IMR-90 (cell line): ENCODE results near the gene CELA1. TPM values are rescaled to one million over a fixed set of nuclear protein-coding genes. Genes with fewer than 3 reads are reported as not detected.

ENCODE experiments used
- ATAC-seq: fragments of 200-7000 bp; cut with Tn5 transposase; 2 replicates; pipeline ENCODE4 v1.9.1; 2020; ENCODE audit warnings: low read depth, mild to moderate bottlenecking, moderate library complexity
- BruUV-seq: library from RNA; stranded (reverse); fragments of 400-500 nt; replicated peaks from 2 replicates; lab custom pipeline; 2021; lab: Mats Ljungman, UMichigan
- CTCF ChIA-PET: fragments of 300-600 bp; formaldehyde crosslinking; extraction: SDS; loops from one replicate; lab custom pipeline; 2021; ENCODE audit warnings: antibody characterized with exemption; lab: Yijun Ruan, JAX
- POLR2A ChIA-PET: fragments of 300-600 bp; sonication (Branson Sonifier 250); formaldehyde crosslinking; loops from one replicate; lab custom pipeline; 2022; ENCODE audit warnings: antibody characterized with exemption; ENCODE audit not compliant: unreplicated experiment; lab: Charles Lee
- DNase-seq: peaks from one replicate; pipeline ENCODE4 v3.0.0; 2013
- H2AFZ ChIP-seq: replicated peaks from 2 replicates; pipeline ENCODE3; 2013; ENCODE audit warnings: low read length, mild to moderate bottlenecking; ENCODE audit not compliant: poor library complexity
- H2AK5ac ChIP-seq: 2 replicates; pipeline ENCODE4 v1.6.1; 2013; ENCODE audit warnings: low read depth, low read length, inconsistent platforms
- H2AK9ac ChIP-seq: replicated peaks from 2 replicates; pipeline ENCODE3; 2013; ENCODE audit warnings: mild to moderate bottlenecking, low read depth, low read length, moderate library complexity; ENCODE audit not compliant: poor library complexity
- H2BK120ac ChIP-seq: 2 replicates; pipeline ENCODE4 v1.6.1; 2013; ENCODE audit warnings: low read depth, low read length, inconsistent platforms
- H2BK15ac ChIP-seq: 3 replicates; pipeline ENCODE4 v1.6.1; 2013; ENCODE audit warnings: low read depth, low read length, inconsistent platforms
- H2BK20ac ChIP-seq: 2 replicates; pipeline ENCODE4 v1.6.1; 2013; ENCODE audit warnings: low read depth, mild to moderate bottlenecking, inconsistent platforms, low read length, moderate library complexity
- H2BK5ac ChIP-seq: 2 replicates; pipeline ENCODE4 v1.6.1; 2013; ENCODE audit warnings: mild to moderate bottlenecking, low read depth, low read length, inconsistent platforms; ENCODE audit not compliant: poor library complexity, severe bottlenecking
- H3K14ac ChIP-seq: replicated peaks from 2 replicates; pipeline ENCODE4 v1.6.1; 2013; ENCODE audit warnings: low read depth, low read length, inconsistent platforms
- H3K18ac ChIP-seq: 2 replicates; pipeline ENCODE4 v1.6.1; 2013; ENCODE audit warnings: low read depth, low read length, control low read depth
- H3K23ac ChIP-seq: 2 replicates; pipeline ENCODE4 v1.6.1; 2013; ENCODE audit warnings: low read depth, low read length, inconsistent platforms
- H3K27ac ChIP-seq: 2 replicates; pipeline ENCODE4 v1.5.1; 2013; ENCODE audit warnings: mild to moderate bottlenecking, control low read depth, low read length; ENCODE audit not compliant: insufficient read depth
- H3K27me3 ChIP-seq: 2 replicates; pipeline ENCODE4 v1.6.1; 2013; ENCODE audit warnings: low read length; ENCODE audit not compliant: control insufficient read depth, insufficient read depth
- H3K36me3 ChIP-seq: 2 replicates; pipeline ENCODE4 v1.6.1; 2013; ENCODE audit warnings: low read length, mixed read lengths; ENCODE audit not compliant: control insufficient read depth, insufficient read depth
- H3K4ac ChIP-seq: 2 replicates; pipeline ENCODE4 v1.6.1; 2013; ENCODE audit warnings: low read depth, low read length, inconsistent platforms
- H3K4me1 ChIP-seq: 2 replicates; pipeline ENCODE4 v1.6.1; 2013; ENCODE audit warnings: low read length, mixed read lengths; ENCODE audit not compliant: control insufficient read depth, insufficient read depth
- H3K4me2 ChIP-seq: 2 replicates; pipeline ENCODE4 v1.6.1; 2013; ENCODE audit warnings: low read depth, mild to moderate bottlenecking, control low read depth, low read length, moderate library complexity
- H3K4me3 ChIP-seq: 2 replicates; pipeline ENCODE4 v1.5.1; 2013; ENCODE audit warnings: low read depth, mild to moderate bottlenecking, control low read depth, low read length, moderate library complexity; ENCODE audit not compliant: insufficient read depth
- H3K56ac ChIP-seq: 2 replicates; pipeline ENCODE4 v1.6.1; 2013; ENCODE audit warnings: low read length, inconsistent platforms; ENCODE audit not compliant: insufficient read depth; ENCODE audit errors: extremely low read depth
- H3K79me1 ChIP-seq, 2 experiments: 2 replicates each; pipeline ENCODE4 v1.6.1; 2013; ENCODE audit warnings: low read length in 2 of 2, inconsistent platforms in 1 of 2, low read depth in 1 of 2
- H3K9ac ChIP-seq: 2 replicates; pipeline ENCODE4 v1.6.1; 2013; ENCODE audit warnings: low read depth, low read length, control low read depth
- H3K9me1 ChIP-seq: 2 replicates; pipeline ENCODE4 v1.6.1; 2013; ENCODE audit warnings: low read length, inconsistent platforms; ENCODE audit not compliant: insufficient read depth
- H3K9me3 ChIP-seq: 2 replicates; pipeline ENCODE4 v1.6.1; 2013; ENCODE audit warnings: low read length; ENCODE audit not compliant: control insufficient read depth, insufficient read depth
- H4K20me1 ChIP-seq: 2 replicates; pipeline ENCODE4 v1.6.1; 2013; ENCODE audit warnings: low read length, inconsistent platforms; ENCODE audit not compliant: insufficient read depth
- H4K5ac ChIP-seq: 2 replicates; pipeline ENCODE4 v1.6.1; 2013; ENCODE audit warnings: mild to moderate bottlenecking, low read depth, low read length, control low read depth
- H4K8ac ChIP-seq, 2 experiments: 2 replicates each; pipeline ENCODE4 v1.6.1; 2013; ENCODE audit warnings: low read depth in 2 of 2, low read length in 2 of 2, control low read depth in 1 of 2, inconsistent platforms in 1 of 2
- H4K91ac ChIP-seq: 2 replicates; pipeline ENCODE4 v1.6.1; 2013; ENCODE audit warnings: low read depth, low read length, inconsistent platforms; ENCODE audit not compliant: insufficient read depth
- CEBPB ChIP-seq: IDR thresholded peaks from 2 replicates; pipeline ENCODE4 v1.6.1; 2012; ENCODE audit warnings: low read depth, low read length, improper control_type of control experiment
- CHD1 ChIP-seq: IDR thresholded peaks from 2 replicates; pipeline ENCODE4 v1.6.1; 2012; ENCODE audit warnings: low read depth, low read length, improper control_type of control experiment
- MAFK ChIP-seq: IDR thresholded peaks from 2 replicates; pipeline ENCODE4 v1.6.1; 2012; ENCODE audit warnings: low read depth, low read length, improper control_type of control experiment
- MXI1 ChIP-seq: IDR thresholded peaks from 2 replicates; pipeline ENCODE4 v1.6.1; 2012; ENCODE audit warnings: low read depth, mild to moderate bottlenecking, low read length, moderate library complexity, borderline replicate concordance
- RCOR1 ChIP-seq: IDR thresholded peaks from 2 replicates; pipeline ENCODE4 v1.6.1; 2012; ENCODE audit warnings: mild to moderate bottlenecking, low read length, improper control_type of control experiment; ENCODE audit not compliant: insufficient replicate concordance
- RFX5 ChIP-seq: IDR thresholded peaks from 2 replicates; pipeline ENCODE4 v1.8.0; 2012; ENCODE audit warnings: low read depth, mild to moderate bottlenecking, low read length, moderate library complexity
- SMC3 ChIP-seq: fragments of 150-350 bp; IDR thresholded peaks from 2 replicates; pipeline ENCODE4 v1.6.1; 2016; ENCODE audit warnings: low read depth, mild to moderate bottlenecking, antibody characterized with exemption, low read length, moderate library complexity
- WGBS, 2 experiments: methylation state at CpG; one replicate each; pipeline versions ENCODE4 v1.1.5 to v1.1.7; 2013; ENCODE audit warnings: missing lambda C conversion rate in 2 of 2; ENCODE audit not compliant: insufficient read length in 1 of 2; ENCODE audit errors: extremely low coverage in 2 of 2; 5-methylcytosine and 5-hydroxymethylcytosine counted together
- dilution Hi-C: fragments of 300-500 bp; cut with HindIII; formaldehyde crosslinking; loops from one replicate; pipeline ENCODE4 v1.14.3; 2018; ENCODE audit warnings: low sequenced_read_pairs; ENCODE audit not compliant: unreplicated experiment
- in situ Hi-C: fragments of 300-500 bp; cut with MboI; formaldehyde crosslinking; loops from 3 replicates; pipeline ENCODE4 v1.14.3; 2019; ENCODE audit warnings: low sequenced_read_pairs, inconsistent platforms, mixed read lengths
- intact Hi-C: fragments of 100-400 bp; cut with micrococcal nuclease; formaldehyde crosslinking; loops from 2 replicates; pipeline ENCODE4 v1.10.0; 2022
- polyA plus RNA-seq, 3 experiments: library from polyadenylated mRNA; depleted of rRNA; stranded (reverse); fragments of >200 nt; gene quantifications; 2 replicates each; pipeline ENCODE4 v1.2.3, GENCODE V29; 2012; ENCODE audit warnings: low replicate concordance in 1 of 3
- total RNA-seq: library from RNA; depleted of rRNA; stranded (reverse); fragments of >200 nt; gene quantifications from 2 replicates; pipeline ENCODE4 v1.2.3, GENCODE V29; 2012

The CELA1 gene
- total and polyA plus RNA-seq, 2 of the 4 experiments (the other 2 are of a cell fraction) = not detected

DNA sequence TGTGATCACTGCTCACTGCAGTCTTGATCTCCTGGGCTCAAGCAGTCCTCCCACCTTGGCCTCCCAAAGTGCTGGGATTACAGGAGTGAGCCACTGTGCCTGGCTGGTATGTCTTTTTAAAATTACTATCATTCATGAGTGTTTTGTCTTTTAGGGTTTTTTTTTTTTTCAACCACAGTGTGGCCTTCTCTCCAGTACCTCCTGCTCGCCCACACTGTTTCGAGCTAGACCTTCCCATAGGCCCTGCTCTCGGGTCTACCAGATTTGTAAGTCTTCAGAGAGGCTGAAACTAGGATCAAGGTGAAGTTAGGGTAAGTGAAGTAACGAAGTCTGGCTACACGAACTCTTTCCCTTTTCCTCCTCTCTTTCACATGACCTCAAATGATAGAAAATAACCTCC, 24.0 kb downstream of the CELA1 start:
- TF ChIP-seq SMC3 (no peak), MAFK (no peak), RFX5 (no peak), MXI1 (no peak), RCOR1 (no peak), CHD1 (no peak), CEBPB (no peak)
- no peak overlapping the region for H3K23ac ChIP-seq
- H3K36me3 ChIP-seq = no peaks in the 10 kb centered on the region
- no peak overlapping the region for H3K9ac ChIP-seq
- no peak overlapping the region for H2BK5ac ChIP-seq
- H2AFZ ChIP-seq = no peak overlapping the region
- H3K4me2 ChIP-seq = no peak overlapping the region
- no peak overlapping the region for H3K27ac ChIP-seq
- H3K56ac ChIP-seq = no peak overlapping the region
- no peak overlapping the region for H4K91ac ChIP-seq
- H3K18ac ChIP-seq = no peak overlapping the region
- WGBS, 2 experiments = no CpG with 5 or more reads among the region's 5 CpGs
- DNase-seq = no peak
- intact Hi-C loops (no loop called here), dilution Hi-C loops (no loop called here), in situ Hi-C loops (no loop called here)
- no peak overlapping the region for H2BK20ac ChIP-seq
- no peak overlapping the region for H2BK120ac ChIP-seq
- no peak overlapping the region for H2AK5ac ChIP-seq
- H4K20me1 ChIP-seq = no peaks in the 10 kb centered on the region
- H3K79me1 ChIP-seq = no peaks in the 10 kb centered on the region
- POLR2A ChIA-PET = no interaction called here
- H3K4me3 ChIP-seq = no peak overlapping the region
- no peak overlapping the region for H2AK9ac ChIP-seq
- BruUV-seq = no TSS peak
- CTCF ChIA-PET = interaction anchor here (3.5 kb wide), 1 partner anchor 19 kb away, joined by 16 read pairs; no protein-coding TSS in a partner anchor
- no peak overlapping the region for H3K4ac ChIP-seq
- H4K8ac ChIP-seq = no peak overlapping the region
- H3K9me1 ChIP-seq = 0 out of 2 replicates have a peak, but pooled peaks cover 8% of the 10 kb centered on the region
- H3K27me3 ChIP-seq = no peaks in the 10 kb centered on the region
- H2BK15ac ChIP-seq = no peak overlapping the region
- no peak for ATAC-seq
- H3K4me1 ChIP-seq = peaks cover 9% of the 10 kb centered on the region
- no peaks in the 10 kb centered on the region for H3K9me3 ChIP-seq
- no peak overlapping the region for H3K14ac ChIP-seq
- H4K5ac ChIP-seq = no peak overlapping the region
